Measurements from ENCODE around the gene AIRE. TPM values are rescaled to one million over a fixed set of nuclear protein-coding genes. Genes with fewer than 3 reads are reported as not detected.

AIRE gene
- total RNA-seq, 6 experiments from 2014 or later, result 0.05 to 0.12 TPM; not detected in 4

GRCh38 chr21:44286086-44286715 lies 525 bp downstream of the AIRE start:
- DNase-seq, result no peak
- TF ChIP-seq CTCF (IDR thresholded peaks at IDR 0.05), result no peak
- Mint-ChIP-seq H3K4me1 (ENCODE audit: low read depth) (no peaks in the 10 kb centered on the region), H3K27me3 (ENCODE audit: insufficient read depth) (peaks cover 12% of the 10 kb centered on the region), H3K27ac (no peak overlapping the region), H3K36me3 (ENCODE audit: low read depth) (no peaks in the 10 kb centered on the region), H3K4me3 (no peak overlapping the region), H3K9me3 (no peaks in the 10 kb centered on the region)

GRCh38 chr21:44286716-44287632 lies 1.3 kb downstream of the AIRE start:
- H3K4me1 Mint-ChIP-seq (ENCODE audit: low read depth), result no peaks in the 10 kb centered on the region
- no peak overlapping the region for H3K27ac Mint-ChIP-seq
- no peak for TF ChIP-seq CTCF (IDR thresholded peaks at IDR 0.05)
- H3K27me3 Mint-ChIP-seq (ENCODE audit: insufficient read depth), result peaks cover 12% of the 10 kb centered on the region
- no peak for DNase-seq
- no peak overlapping the region for H3K4me3 Mint-ChIP-seq
- no peaks in the 10 kb centered on the region for H3K36me3 Mint-ChIP-seq (ENCODE audit: low read depth)
- no peaks in the 10 kb centered on the region for H3K9me3 Mint-ChIP-seq

- peaks cover 7% of the 10 kb centered on the region for H3K27me3 Mint-ChIP-seq (ENCODE audit: insufficient read depth)
- H3K4me3 Mint-ChIP-seq, result no peak overlapping the region
- DNase-seq, result no peak
- no peaks in the 10 kb centered on the region for H3K4me1 Mint-ChIP-seq (ENCODE audit: low read depth)
- no peak overlapping the region for H3K27ac Mint-ChIP-seq
- H3K36me3 Mint-ChIP-seq (ENCODE audit: low read depth), result no peaks in the 10 kb centered on the region
- H3K9me3 Mint-ChIP-seq, result no peaks in the 10 kb centered on the region
- no peak for TF ChIP-seq CTCF (IDR thresholded peaks at IDR 0.05)
These were observed 2.8 kb downstream of the AIRE start for GRCh38 chr21:44288251-44289110.

- peaks cover 7% of the 10 kb centered on the region for H3K27me3 Mint-ChIP-seq (ENCODE audit: insufficient read depth)
- no peaks in the 10 kb centered on the region for H3K4me1 Mint-ChIP-seq (ENCODE audit: low read depth)
- TF ChIP-seq CTCF (IDR thresholded peaks at IDR 0.05), result no peak
- no peaks in the 10 kb centered on the region for H3K9me3 Mint-ChIP-seq
- DNase-seq, result no peak
- H3K36me3 Mint-ChIP-seq (ENCODE audit: low read depth), result no peaks in the 10 kb centered on the region
- no peak overlapping the region for H3K27ac Mint-ChIP-seq
- H3K4me3 Mint-ChIP-seq, result no peak overlapping the region
These were observed 3.8 kb downstream of the AIRE start for GRCh38 chr21:44289381-44290010.

Data from HFFc6 (cell line).